HG03095 (cell line): ENCODE results near the gene MPRIP.

ENCODE experiments used
- ATAC-seq: cut with Tn5 transposase; IDR thresholded peaks from one replicate; pipeline ENCODE4 v1.9.1; 2021; ENCODE audit warnings: moderate library complexity; ENCODE audit not compliant: unreplicated experiment

Gene MPRIP

DNA sequence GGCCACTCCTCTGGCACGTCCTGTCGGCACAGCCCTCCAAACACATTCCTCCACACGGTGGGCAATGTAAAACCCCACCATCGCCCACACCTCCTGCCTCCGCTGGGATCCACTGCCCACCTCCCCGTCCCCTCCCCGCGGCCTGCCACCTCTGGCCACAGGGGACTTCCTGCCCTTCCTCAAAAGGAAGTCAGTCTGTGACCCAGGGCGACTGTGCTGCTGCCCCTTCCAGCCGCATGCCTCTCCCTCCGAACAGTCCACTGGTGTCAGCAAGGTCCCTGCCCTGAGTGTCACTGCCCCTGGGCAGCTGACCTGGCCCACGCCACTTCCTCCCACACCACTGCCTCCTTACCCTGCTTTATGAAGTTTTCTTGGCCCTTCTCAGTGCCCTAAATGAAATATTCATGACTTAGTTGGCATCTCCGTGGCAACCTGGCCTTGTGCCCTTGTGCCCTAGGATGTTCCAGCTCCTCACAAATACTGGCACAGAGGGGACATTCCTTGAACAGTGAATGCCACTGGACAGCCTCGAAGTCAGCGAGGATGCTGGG lies 161.9 kb downstream of the MPRIP start:
- no peak for ATAC-seq

DNA sequence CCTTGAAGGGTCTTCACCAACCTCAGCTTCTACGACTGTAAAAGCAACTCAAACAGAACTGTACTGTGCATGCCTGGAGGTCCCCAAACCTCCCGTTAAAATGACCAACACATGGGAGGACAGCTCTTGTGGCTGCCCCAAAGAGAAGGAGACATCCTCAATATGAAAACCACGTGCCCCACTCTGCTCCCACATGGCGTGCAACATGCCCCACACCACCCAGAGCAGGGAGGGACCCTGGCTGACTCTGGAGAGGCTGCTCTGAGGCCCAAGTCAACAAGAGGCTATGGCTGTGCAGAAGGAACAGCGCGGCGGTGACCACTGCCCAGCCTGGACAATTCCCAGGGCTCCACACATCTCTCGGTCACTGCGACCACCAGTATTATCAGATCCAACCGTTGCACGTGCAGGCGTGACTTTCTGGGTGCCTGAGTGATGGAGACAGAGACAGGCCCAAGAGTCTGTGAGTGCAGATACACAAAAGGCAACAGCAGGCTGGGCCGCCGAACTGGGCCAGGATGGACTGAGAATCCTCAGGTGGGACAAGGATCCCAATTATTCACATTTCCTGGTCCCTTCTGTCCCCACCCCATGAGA lies 162.5 kb downstream of the MPRIP start:
- ATAC-seq: no peak

DNA sequence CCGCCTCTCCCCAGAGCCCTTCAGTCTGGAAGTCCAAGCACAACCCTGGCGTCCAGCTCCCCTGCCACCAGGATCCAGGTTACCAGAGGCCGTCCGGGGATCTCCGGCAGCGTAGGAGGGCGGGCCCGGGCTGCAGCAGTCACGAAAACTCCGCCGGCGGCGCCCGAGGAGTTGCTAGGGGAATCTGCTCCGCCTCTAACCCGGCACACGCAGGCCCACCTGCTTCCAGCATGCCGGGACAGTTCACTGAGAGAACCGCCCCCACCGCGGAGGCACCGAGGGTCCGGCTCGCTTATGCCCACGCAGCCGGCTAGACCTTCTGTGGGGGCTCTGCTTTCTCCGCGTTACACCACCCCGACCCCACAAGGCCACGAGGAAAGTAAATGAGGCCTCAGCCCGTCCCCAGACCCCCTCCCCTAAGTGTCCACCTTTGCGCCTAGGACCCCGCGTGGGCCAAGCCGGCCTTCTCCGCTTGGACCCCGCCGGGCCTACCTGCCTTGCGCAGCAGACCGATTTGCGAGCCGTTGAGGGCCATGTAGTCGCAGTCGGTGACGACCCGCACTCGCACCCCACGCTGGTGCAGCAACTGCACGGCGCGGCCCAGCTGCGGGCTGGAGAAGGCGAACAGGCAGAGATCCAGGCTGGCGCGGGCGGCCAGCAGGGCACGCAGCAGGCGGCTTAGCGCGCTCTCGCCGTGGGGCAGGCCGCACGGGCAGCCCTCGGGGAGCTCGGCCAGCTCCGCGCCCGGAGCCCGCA lies 163.3 kb downstream of the MPRIP start:
- no peak for ATAC-seq

DNA sequence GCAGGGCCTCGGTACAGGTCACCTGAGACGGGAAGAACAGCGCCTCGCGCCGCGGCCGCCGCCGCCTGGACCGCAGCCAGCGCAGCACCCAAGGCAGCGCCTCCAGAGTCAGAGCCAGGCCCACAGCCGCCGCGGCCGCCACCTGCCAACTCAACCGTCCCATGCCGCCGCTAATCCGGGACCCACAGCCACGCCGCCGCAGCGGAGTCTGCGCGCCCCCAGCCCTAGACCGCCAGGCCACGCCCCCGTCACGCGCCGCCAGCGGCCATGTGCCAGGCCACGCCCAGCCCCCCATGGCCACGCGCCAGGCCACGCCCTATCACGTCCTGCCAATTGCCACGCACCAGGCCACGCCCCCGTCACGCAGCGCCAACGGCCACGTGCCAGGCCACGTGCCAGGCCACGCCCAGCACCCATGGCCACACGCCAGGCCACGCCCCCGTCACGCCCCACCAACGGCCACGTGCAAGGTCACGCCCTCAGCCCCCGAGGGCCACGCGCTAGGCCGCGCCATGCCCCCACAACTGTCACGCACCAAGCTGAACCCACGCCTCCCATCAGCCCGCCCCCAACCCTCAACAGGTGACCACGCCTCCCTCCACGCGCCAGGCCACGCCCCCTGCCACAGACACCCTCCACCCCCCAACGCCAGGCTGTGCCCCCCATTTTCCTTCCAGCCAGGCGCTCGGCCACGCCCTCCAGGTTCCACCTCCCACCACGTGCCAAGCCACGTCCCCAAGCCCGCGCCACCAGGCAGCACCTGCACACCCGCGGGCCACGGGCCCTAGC lies 164.1 kb downstream of the MPRIP start, which contains the start of gene PLD6:
Gene PLD6 (minus strand): TSS at position 210 of the 789 bp plus-strand sequence. CDS start 47 bp downstream, at position 163.
- ATAC-seq: no peak

DNA sequence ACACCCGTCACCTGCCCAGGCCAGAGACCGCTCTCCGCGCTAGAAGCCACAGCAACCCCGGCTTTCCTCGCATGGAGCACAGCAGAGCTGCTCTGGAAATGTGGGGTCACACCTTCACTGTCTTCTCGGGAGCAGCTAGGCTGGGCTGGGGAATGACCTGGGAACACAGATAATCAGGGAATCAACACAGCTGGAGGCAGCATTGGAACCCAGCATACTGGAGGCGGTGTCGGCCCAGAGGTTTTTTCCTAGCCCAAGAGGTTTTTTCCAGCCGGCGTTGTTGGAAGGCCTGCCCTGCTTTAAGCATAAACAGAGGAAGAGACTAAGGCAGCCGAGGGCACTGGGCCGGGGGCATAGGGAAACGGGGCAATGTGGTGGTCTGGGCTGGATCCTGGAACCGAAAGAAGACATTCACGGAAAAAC lies 164.7 kb downstream of the MPRIP start:
- no peak for ATAC-seq

DNA sequence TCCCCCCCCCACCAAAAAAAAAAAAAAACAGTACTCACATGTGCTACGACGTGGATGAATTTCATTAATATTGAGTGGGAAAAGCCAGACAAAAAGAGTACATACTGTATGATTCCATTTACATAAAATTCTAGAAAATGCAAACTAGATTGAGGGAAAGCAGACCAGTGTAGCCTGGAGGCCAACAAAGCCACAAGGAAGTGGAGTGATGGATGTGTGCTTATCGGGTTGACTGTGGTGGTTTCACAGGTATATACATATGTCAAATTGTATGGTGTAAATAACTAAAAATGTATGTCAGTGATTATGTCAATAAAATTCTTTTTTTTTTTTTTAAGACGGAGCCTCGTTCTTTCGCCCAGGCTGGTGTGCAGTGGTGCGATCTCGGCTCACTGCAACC lies 165.7 kb downstream of the MPRIP start:
- ATAC-seq: no peak

DNA sequence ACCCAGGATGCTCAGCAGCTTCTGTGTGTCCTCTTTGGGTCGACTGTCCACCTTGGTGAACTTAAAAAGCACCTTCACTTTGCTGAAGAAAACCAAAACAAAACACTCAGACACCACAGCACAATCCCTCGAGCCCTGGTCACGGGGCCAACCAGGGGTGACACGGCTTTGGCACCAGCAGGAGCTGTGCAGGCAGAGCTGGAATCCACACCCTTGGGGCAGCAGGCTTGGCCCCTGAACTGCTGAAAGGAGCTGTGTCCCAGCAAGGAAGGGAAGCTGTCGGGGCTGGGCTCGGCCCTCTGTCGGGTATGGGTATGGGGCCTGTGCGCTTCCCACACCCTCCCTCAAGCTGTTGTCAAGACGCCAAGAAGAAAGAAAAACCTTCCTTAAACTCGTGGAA lies 171.5 kb downstream of the MPRIP start:
- ATAC-seq: no peak

DNA sequence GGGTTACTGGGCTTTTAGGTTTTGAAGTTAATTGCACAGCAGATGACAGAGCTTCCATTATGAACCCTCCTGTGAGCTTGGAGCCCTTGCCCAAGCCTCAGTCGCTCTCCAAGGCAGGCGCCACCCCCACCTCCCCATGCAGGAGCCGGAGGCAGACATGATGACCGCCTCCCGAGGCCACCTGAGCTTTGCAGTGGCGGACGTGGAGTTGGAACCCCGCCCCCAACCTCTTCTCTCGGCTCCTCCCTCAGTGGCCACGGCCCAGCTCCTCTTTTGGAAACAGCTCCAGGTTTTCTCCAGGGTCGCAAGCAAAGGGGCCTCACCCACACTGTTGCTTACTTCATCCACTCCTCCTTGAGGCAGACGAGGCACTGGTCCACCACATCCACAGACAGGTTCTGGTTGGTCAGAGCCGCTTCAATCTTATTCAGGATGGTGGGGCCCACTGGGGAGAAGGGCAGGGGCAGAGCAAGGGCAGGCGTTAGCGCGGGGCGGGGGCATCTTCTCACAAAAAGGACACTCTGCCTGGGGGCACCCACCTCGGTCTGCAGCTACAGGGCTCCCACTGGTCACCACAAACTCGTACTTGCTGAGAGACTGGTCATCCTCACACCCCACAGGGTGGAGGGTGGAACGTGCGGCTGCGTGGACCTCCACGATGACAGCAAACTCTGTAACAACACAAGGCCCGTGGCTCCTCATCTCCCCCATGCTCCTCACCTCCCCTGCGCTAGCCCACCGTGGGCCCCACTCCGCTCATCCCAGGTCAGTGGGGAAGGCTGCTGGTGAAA lies 172.6 kb downstream of the MPRIP start:
- ATAC-seq: no peak

DNA sequence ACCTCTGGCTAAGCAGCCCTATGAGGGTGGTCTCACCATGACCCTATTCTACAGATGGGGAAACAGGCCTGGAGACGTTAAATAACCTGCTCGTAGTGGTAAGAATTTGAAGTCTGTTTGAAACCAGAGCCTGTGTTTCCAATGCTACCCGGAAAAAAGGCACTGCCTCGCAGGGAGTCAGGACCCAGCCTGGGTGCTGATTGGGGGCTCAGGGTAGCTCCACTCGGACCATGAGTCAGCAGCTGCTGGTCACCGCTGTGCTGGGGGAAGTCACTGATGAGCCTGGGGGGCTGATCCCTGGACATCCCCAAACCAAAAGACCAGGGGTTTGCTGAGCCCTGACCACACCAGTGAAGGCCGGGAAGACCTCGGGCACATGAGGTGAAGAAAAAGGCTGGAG lies 173.3 kb downstream of the MPRIP start:
- ATAC-seq: no peak

DNA sequence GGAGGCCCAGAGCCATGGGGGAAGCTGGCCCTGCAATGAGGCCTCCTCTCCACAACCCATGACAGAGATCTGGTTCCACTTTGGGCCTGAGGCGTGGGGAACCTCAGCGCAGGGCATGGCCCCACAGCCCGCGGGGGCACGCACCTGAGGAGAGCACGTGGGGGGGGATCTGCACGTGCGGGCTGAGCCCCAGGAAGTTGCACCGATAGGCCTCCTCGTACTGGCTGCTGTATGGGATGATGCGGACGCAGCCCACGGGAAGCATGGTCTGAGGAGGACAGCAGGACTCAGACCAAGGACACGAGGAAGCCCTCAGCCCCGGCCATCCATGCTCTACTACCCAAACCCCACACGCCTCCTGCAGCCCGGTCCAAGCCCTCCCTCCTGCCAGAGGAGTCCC lies 174.0 kb downstream of the MPRIP start:
- no peak for ATAC-seq

DNA sequence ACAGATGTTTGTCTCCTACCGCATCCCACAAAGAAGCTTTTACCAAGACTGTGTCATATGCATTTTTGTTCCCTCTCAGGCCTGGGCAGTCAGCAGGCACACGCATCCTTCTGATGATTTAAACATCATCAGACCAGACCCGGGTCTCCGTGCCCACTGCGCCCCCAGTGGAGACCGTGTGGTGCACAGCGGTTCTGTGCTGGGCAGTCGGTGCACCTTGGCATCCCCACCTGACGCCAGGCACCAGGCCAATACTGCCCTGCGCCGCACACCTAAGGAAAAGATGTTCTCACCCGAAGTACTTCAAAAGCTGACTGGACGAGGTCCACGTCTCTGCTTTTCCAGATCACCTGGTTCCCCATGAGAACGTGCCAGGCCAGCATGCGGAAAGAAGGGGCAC lies 174.5 kb downstream of the MPRIP start:
- no peak for ATAC-seq

DNA sequence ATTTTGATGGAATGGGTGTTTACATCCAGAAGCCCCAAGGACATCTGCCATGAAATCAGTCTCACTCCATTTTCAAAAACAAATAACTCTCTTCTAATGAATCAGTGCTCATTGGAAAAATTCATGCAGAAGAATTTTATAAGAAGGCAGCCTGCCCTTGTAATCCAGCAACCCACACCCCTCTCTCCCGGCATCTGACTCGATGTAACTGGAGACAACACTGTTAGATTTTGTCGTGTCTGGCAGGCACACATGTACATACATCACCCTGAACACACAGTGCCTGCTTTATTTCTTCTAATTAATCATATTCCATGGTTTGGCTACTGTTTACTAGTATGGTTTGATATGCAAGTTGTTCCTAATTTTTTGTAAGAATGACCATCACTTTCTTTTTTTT lies 175.7 kb downstream of the MPRIP start:
- no peak for ATAC-seq

DNA sequence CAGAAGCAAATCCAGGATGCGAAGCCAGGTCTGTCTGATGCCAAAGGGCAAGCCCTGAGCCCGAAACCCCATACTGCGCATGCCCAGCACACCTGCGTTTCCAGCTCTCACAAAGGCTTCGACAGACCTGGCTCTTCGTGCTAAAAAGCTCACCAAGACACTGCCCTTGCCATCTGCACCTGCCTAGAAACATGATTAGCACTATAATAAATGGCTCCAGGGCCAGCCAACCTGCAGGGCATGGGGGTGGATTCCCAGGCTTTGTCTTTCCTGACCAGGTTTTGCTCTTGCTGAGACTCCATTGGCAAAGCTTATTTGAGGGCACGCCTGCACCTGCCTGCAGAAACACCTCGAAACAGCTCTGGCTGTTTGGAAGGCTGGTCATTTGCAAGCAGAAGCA lies 178.3 kb downstream of the MPRIP start:
- no peak for ATAC-seq

DNA sequence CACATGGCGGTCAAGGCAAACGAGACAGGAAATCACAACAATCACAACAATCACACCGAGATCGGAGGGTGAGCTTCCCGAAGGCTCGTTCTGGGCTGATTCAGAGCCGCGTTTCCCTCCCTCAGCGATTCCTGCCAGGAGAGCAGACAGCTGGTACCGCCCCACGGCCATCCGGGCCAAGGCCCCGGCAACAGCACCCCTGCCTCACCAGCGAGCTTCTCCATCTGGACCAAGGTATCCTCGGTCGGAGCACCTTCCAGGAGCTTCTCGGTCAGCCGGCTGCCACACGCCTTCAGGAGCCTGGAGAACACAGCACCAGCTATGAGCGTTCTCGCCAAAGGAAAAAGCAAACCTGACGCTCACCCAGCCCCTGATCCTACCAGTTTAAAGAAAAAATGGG lies 179.1 kb downstream of the MPRIP start:
- ATAC-seq: no peak

DNA sequence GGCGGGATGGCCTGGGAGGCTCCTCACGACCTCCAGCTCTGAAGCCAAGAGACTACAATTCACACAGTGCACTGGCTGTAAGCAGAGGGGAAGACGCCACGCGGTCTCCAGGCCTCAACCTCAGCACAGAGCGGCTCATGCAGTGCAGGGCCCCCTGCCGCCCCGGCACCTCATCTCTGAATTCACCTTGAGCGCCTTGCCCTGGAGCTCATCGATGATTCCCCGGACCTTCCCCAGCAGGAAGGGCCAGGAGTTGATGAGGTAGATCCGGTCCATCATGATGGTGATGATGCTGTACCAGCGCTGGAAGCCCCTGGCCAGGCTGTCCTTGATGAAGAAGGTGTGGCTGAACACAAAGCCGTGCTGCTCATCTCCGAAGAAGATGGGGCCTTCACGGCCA lies 181.5 kb downstream of the MPRIP start:
- no peak for ATAC-seq

DNA sequence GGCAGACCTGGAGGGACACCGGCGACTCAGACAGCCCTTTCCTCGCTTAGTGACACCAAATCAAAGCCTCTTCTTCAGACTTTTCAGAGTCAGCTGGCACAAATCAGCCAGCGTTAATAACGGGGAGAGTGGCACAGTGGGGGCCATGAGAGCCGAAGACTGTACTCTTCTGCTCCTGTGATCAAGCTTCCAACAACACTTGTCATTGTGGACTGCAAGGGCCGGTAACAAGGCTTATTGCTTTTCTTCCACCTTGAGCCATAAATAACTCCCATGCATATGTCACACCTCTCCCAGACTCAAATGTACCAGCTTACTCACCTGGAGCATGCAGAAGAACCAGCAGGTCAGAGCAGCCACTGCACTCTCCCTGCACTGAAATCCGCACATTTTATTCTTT lies 181.9 kb downstream of the MPRIP start:
- ATAC-seq: no peak

DNA sequence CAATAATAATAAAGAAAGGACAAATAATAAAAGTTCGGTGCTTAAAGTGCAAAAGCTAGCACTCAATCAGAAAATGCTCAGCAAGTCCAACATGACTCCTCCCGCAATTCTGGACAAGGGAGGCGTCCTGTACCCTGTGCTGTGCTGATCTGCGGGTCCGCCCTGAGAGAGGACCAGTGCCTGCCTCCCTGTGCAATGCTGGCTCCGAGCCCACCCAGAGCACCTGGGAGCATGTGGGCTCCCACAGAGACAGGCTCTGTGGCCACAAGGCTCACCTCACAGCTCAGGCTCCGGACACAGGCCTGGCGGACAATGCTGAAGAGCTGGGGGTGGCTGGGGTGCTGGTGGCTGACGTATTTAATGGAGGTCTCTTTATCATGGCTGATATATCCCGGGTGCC lies 183.6 kb downstream of the MPRIP start:
- no peak for ATAC-seq

DNA sequence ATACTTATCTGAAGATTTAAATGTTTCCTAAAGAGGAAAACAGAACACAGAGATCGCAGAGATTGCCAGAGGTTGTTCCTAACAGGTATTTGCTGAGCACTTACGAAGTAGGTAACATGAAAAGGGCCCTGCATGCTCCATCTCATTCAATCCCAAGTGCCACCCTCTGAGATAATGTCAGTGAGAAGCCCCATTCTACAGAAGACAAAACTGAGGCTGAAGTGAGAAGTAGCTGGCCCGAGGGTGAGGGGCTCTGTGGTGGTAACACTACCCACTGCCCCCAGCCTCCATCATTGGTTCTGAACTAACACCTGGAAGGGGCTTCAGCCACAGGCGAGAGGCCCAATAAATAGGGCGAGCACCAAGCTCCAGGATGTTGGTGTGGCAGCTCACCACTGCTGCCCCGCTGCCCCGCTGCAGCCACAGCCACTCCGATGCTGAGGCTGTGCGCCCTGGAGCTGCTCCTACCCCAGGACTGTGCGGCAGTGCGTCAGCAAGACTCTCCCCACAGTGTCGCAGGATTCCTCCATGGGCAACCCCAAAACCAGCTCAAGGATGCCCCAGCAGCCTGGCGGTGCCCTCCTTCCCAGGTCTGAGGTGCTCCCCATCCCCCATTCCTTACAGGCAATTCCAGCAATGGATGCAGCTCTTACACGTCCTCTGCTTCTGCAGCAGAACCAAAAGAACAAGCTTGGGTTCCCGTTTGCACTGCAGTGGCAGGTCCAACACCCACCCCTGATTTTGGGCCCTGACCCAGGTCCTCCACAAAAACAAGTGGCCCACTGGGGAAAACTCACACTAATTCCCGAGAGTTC lies 184.4 kb downstream of the MPRIP start:
- ATAC-seq: no peak

DNA sequence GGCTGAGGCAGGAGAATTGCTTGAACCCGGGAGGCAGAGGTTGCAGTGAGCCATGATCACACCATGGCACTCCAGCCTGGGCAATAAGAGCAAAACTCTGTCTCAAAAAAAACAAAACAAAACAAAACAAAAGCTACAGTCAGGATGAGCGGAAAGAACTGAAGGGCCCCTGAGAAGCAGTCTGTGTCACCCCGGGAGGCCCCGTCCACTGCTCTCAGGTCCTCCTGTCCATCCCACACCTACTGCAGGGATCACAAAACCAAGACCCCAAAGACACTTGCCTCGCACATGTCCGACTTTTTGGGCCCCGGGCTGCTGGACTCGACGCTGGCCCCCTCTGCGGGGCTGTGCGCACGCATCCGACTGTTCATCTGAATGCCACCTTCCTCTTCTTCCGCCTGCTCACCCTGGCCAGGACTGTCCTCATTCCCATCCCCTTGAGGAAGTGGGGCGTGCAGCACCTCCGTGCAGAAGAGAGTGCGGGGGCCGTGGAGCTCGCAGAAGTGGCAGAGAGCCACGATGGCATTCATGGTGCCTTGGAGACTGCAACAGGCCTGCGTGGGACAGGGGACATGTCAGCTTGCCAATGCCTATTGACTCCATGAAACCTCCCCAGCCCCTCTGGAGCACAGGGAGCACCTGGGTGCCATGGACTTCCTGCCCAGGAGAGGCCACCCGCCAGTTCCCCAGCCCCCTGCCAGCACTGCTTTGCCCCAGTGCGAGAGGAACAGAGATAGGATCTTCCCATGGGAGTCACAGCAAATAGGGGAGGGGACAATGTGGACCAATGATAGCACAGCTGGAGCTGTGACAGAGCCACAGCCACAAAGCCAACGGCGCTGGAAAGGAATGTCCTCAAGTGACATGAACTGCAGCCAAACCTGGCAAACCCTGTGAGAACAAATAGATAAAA lies 185.6 kb downstream of the MPRIP start:
- ATAC-seq: no peak
